H9 (cell line): ENCODE measurements around the gene HAL. TPM values are rescaled to one million over a fixed set of nuclear protein-coding genes. Genes with fewer than 3 reads are reported as not detected.
A peak's percentile ranks its signal among the peaks of the same experiment; 100 is the strongest.

ENCODE experiments used
- DNase-seq: peaks from one replicate; pipeline ENCODE4 v3.0.0-alpha.2; 2017
- H2AFZ ChIP-seq: one replicate; pipeline ENCODE4 v1.6.1; 2013; ENCODE audit warnings: mild to moderate bottlenecking, low read length, control low read depth, moderate library complexity
- H2AK5ac ChIP-seq: 2 replicates; pipeline ENCODE4 v1.6.1; 2013; ENCODE audit warnings: low read length, control low read depth, mixed read lengths; ENCODE audit not compliant: insufficient read length
- H2BK120ac ChIP-seq: one replicate; pipeline ENCODE4 v1.6.1; 2013; ENCODE audit warnings: low read depth, mild to moderate bottlenecking, low read length, control low read depth, inconsistent platforms; ENCODE audit not compliant: poor library complexity, severe bottlenecking
- H2BK12ac ChIP-seq: 2 replicates; pipeline ENCODE4 v1.6.1; 2013; ENCODE audit warnings: low read length, control low read depth, mixed read lengths, low read depth; ENCODE audit not compliant: insufficient read length
- H2BK15ac ChIP-seq: 2 replicates; pipeline ENCODE4 v1.6.1; 2013; ENCODE audit warnings: low read depth, low read length, control low read depth
- H2BK20ac ChIP-seq: one replicate; pipeline ENCODE4 v1.6.1; 2013; ENCODE audit warnings: low read depth, mild to moderate bottlenecking, low read length, control low read depth, inconsistent platforms; ENCODE audit not compliant: poor library complexity, severe bottlenecking
- H2BK5ac ChIP-seq: 2 replicates; pipeline ENCODE4 v1.6.1; 2013; ENCODE audit warnings: low read length, control low read depth, mixed read lengths; ENCODE audit not compliant: insufficient read length
- H3K14ac ChIP-seq: 2 replicates; pipeline ENCODE4 v1.6.1; 2013; ENCODE audit warnings: low read length, control low read depth; ENCODE audit not compliant: insufficient read depth
- H3K18ac ChIP-seq: 2 replicates; pipeline ENCODE4 v1.6.1; 2013; ENCODE audit warnings: low read depth, mild to moderate bottlenecking, mixed read lengths, low read length, control low read depth; ENCODE audit not compliant: insufficient read length
- H3K23ac ChIP-seq: 2 replicates; pipeline ENCODE4 v1.6.1; 2013; ENCODE audit warnings: low read length, control low read depth, mixed read lengths, low read depth; ENCODE audit not compliant: insufficient read length
- H3K23me2 ChIP-seq: 2 replicates; pipeline ENCODE4 v1.6.1; 2013; ENCODE audit warnings: low read depth, mild to moderate bottlenecking, mixed read lengths, low read length, control low read depth; ENCODE audit not compliant: insufficient read length, poor library complexity, severe bottlenecking
- H3K27ac ChIP-seq: 2 replicates; pipeline ENCODE4 v1.5.1; 2013; ENCODE audit warnings: low read length, control low read depth, mixed read lengths, low read depth; ENCODE audit not compliant: insufficient read length
- H3K27me3 ChIP-seq: 2 replicates; pipeline ENCODE4 v1.6.1; 2013; ENCODE audit warnings: low read length, control low read depth, inconsistent platforms; ENCODE audit not compliant: insufficient read depth
- H3K4ac ChIP-seq: 2 replicates; pipeline ENCODE4 v1.6.1; 2013; ENCODE audit warnings: low read depth, mild to moderate bottlenecking, control low read depth, inconsistent platforms, low read length, moderate library complexity
- H3K4me1 ChIP-seq: 2 replicates; pipeline ENCODE4 v1.6.1; 2013; ENCODE audit warnings: low read length, control low read depth, inconsistent platforms; ENCODE audit not compliant: insufficient read depth
- H3K4me2 ChIP-seq: 2 replicates; pipeline ENCODE4 v1.6.1; 2013; ENCODE audit warnings: low read length, control low read depth, mixed read lengths; ENCODE audit not compliant: insufficient read length, insufficient read depth
- H3K56ac ChIP-seq: 2 replicates; pipeline ENCODE4 v1.6.1; 2013; ENCODE audit warnings: low read depth, mild to moderate bottlenecking, mixed read lengths, low read length, control low read depth; ENCODE audit not compliant: insufficient read length
- H3K79me1 ChIP-seq: 2 replicates; pipeline ENCODE4 v1.6.1; 2013; ENCODE audit warnings: low read depth, mild to moderate bottlenecking, moderate library complexity, low read length, control low read depth, inconsistent platforms; ENCODE audit not compliant: insufficient read depth, poor library complexity, severe bottlenecking
- H3K79me2 ChIP-seq: 2 replicates; pipeline ENCODE4 v1.6.1; 2013; ENCODE audit warnings: low read length, control low read depth, inconsistent platforms; ENCODE audit not compliant: insufficient read depth
- H3K9ac ChIP-seq: 2 replicates; pipeline ENCODE4 v1.6.1; 2013; ENCODE audit warnings: low read length, control low read depth, mixed read lengths; ENCODE audit not compliant: insufficient read length; ENCODE audit errors: extremely low read depth
- H3K9me3 ChIP-seq: one replicate; pipeline ENCODE4 v1.6.1; 2013; ENCODE audit warnings: low read depth, low read length, inconsistent platforms; ENCODE audit not compliant: control insufficient read depth
- H3T11ph ChIP-seq: one replicate; pipeline ENCODE4 v1.6.1; 2013; ENCODE audit warnings: mild to moderate bottlenecking, low read length, control low read depth, inconsistent platforms
- H4K20me1 ChIP-seq: one replicate; pipeline ENCODE4 v1.6.1; 2013; ENCODE audit not compliant: control insufficient read depth, insufficient read length, insufficient read depth
- H4K5ac ChIP-seq: 2 replicates; pipeline ENCODE4 v1.6.1; 2013; ENCODE audit warnings: low read depth, mild to moderate bottlenecking, mixed read lengths, low read length, control low read depth; ENCODE audit not compliant: insufficient read length
- H4K8ac ChIP-seq: replicated peaks from 2 replicates; pipeline ENCODE4 v1.6.1; 2013; ENCODE audit warnings: low read length, control low read depth, mixed read lengths, low read depth; ENCODE audit not compliant: insufficient read length
- H4K91ac ChIP-seq: 2 replicates; pipeline ENCODE4 v1.6.1; 2013; ENCODE audit warnings: low read depth, mild to moderate bottlenecking, moderate library complexity, mixed read lengths, low read length, control low read depth; ENCODE audit not compliant: insufficient read length
- H3K27ac Mint-ChIP-seq, 3 experiments: 2 replicates in 2 of 3; 3 replicates in 1 of 3; pipeline ENCODE4 v1.8.0; 2020 to 2021; ENCODE audit warnings: mixed read lengths in 3 of 3, mild to moderate bottlenecking in 1 of 3, moderate library complexity in 1 of 3
- H3K27me3 Mint-ChIP-seq: 2 replicates; pipeline ENCODE4 v1.8.0; 2021; ENCODE audit warnings: low read depth, mild to moderate bottlenecking, moderate library complexity, mixed read lengths
- H3K36me3 Mint-ChIP-seq, 3 experiments: 2 replicates in 2 of 3; 3 replicates in 1 of 3; pipeline ENCODE4 v1.8.0; 2020 to 2021; ENCODE audit warnings: low read depth in 3 of 3, mixed read lengths in 3 of 3; ENCODE audit not compliant: insufficient read depth in 1 of 3
- H3K4me1 Mint-ChIP-seq, 2 experiments: 2 replicates each; pipeline ENCODE4 v1.8.0; 2020; ENCODE audit warnings: mixed read lengths in 2 of 2
- H3K4me3 Mint-ChIP-seq, 2 experiments: 2 replicates in 1 of 2; 3 replicates in 1 of 2; pipeline ENCODE4 v1.8.0; 2020 to 2021; ENCODE audit warnings: mild to moderate bottlenecking in 2 of 2, mixed read lengths in 2 of 2, moderate library complexity in 1 of 2
- H3K9me3 Mint-ChIP-seq, 2 experiments: 2 replicates in 1 of 2; 3 replicates in 1 of 2; pipeline ENCODE4 v1.8.0; 2020; ENCODE audit warnings: mild to moderate bottlenecking in 2 of 2, mixed read lengths in 2 of 2, moderate library complexity in 1 of 2
- CTCF ChIP-seq: fragments of 200-600 bp; sonication (generic); conservative IDR thresholded peaks from 3 replicates; pipeline ENCODE4 v1.8.0; 2021; ENCODE audit warnings: antibody characterized with exemption, mild to moderate bottlenecking
- WGBS: extraction: QIAGEN DNeasy Blood & Tissue Kit; methylation state at CpG from one replicate; pipeline ENCODE4 v1.1.7; 2013; ENCODE audit warnings: missing lambda C conversion rate, low lambda C conversion rate, mixed read lengths; ENCODE audit not compliant: insufficient read length; ENCODE audit errors: extremely low coverage; 5-methylcytosine and 5-hydroxymethylcytosine counted together
- total RNA-seq: library from RNA; stranded (reverse); gene quantifications from 2 replicates; pipeline ENCODE4 v1.2.1, GENCODE V29; 2021

HAL gene
- total RNA-seq, 1 experiment from 2014 or later = 0.35 TPM

DNA sequence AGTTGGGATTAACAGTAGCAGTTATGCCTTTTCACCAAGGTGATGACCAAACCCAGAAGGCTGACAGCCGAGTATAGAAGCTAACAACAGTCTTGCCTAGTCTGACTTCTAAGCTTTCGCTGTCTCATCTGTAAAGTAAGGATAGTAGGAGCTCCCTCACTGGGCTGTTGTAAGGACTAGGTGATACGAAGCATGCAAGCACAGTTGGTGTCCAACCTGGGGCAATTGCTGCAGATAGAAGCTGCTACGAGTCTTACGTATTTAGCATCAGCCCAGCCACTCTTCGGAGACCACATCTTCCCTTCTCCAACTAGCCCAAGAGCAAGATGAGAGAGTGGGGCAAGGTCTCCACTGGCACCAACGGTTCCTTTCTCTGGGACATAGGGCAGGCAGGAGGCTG is 6.0 kb downstream of the HAL start:
- H3K9me3 ChIP-seq = no peaks in the 10 kb centered on the region
- Mint-ChIP-seq H3K36me3 (no peaks in the 10 kb centered on the region), H3K4me3 (no peak overlapping the region), H3K27me3 (peaks cover 6% of the 10 kb centered on the region), H3K27ac (no peak overlapping the region; a peak in 1 of 7 replicates), H3K9me3 (no peaks in the 10 kb centered on the region), H3K4me1 (peaks cover 34 to 35% of the 10 kb centered on the region in 2 experiments)
- no peaks in the 10 kb centered on the region for H4K20me1 ChIP-seq
- no CpG with 5 or more reads among the region's 7 CpGs for WGBS
- no peak overlapping the region for H3T11ph ChIP-seq
- H3K79me1 ChIP-seq = no peaks in the 10 kb centered on the region
- H2AFZ ChIP-seq = no peak overlapping the region
- H2BK12ac ChIP-seq = no peak overlapping the region
- no peak overlapping the region for H3K27ac ChIP-seq
- no peak overlapping the region for H3K4ac ChIP-seq
- no peak overlapping the region for H2AK5ac ChIP-seq
- H3K23me2 ChIP-seq = no peaks in the 10 kb centered on the region
- no peak overlapping the region for H4K8ac ChIP-seq
- no peak overlapping the region for H3K56ac ChIP-seq
- no peak for DNase-seq
- no peak overlapping the region for H3K18ac ChIP-seq
- H2BK20ac ChIP-seq = no peak overlapping the region
- H4K91ac ChIP-seq = no peak overlapping the region
- no peak overlapping the region for H2BK15ac ChIP-seq
- H3K4me1 ChIP-seq = peaks cover 8% of the 10 kb centered on the region; the same call in 1 of the 2 replicates
- H3K23ac ChIP-seq = no peak overlapping the region
- H2BK5ac ChIP-seq = no peak overlapping the region
- no peak overlapping the region for H3K4me2 ChIP-seq
- no peak overlapping the region for H2BK120ac ChIP-seq
- no peak overlapping the region for H4K5ac ChIP-seq
- peak overlapping the region; percentile 29; the same call in 1 of the 2 replicates for H3K14ac ChIP-seq
- no peak overlapping the region for H3K9ac ChIP-seq
- TF ChIP-seq CTCF = no peak
- no peaks in the 10 kb centered on the region for H3K79me2 ChIP-seq
- H3K27me3 ChIP-seq = no peaks in the 10 kb centered on the region
